HepG2 (cell line): ENCODE data around the gene HABP2. TPM values are rescaled to one million over a fixed set of nuclear protein-coding genes. Genes with fewer than 3 reads are reported as not detected.

Experiments used
- AGO1 ChIP-seq: fragments of 200-400 bp; formaldehyde crosslinking; IDR thresholded peaks from 2 replicates; pipeline ENCODE4 v1.6.1; 2017; ENCODE audit warnings: mild to moderate bottlenecking, low read depth, low read length, moderate library complexity; ENCODE audit not compliant: poor library complexity, severe bottlenecking
- CSRNP2 ChIP-seq: sonication (generic); formaldehyde crosslinking; conservative IDR thresholded peaks from 2 replicates; pipeline ENCODE4 v1.8.0; 2022; ENCODE audit warnings: low read depth, missing genetic modification reagents
- DNMT3B ChIP-seq: conservative IDR thresholded peaks from 2 replicates; pipeline ENCODE4 v1.6.1; 2016; ENCODE audit warnings: missing biosample characterization, control low read depth
- FOXA1 ChIP-seq, 2 experiments: fragments of 450-650 bp in 1 of 2; sonication (generic) in 1 of 2; formaldehyde crosslinking in 1 of 2; IDR thresholded peaks; 2 replicates each; pipeline versions ENCODE4 v1.4.0 to v1.6.1; 2016 to 2020; ENCODE audit warnings: missing genetic modification reagents in 1 of 2
- FOXP1 ChIP-seq, 2 experiments: fragments of 450-650 bp in 1 of 2; IDR thresholded peaks; 2 replicates each; pipeline ENCODE4 v1.6.1; 2017 to 2018; ENCODE audit warnings: antibody characterized with exemption in 1 of 2
- KAT8 ChIP-seq: IDR thresholded peaks from 2 replicates; pipeline ENCODE4 v1.6.1; 2016; ENCODE audit warnings: missing genetic modification reagents, missing compliant biosample characterization
- MAX ChIP-seq: IDR thresholded peaks from 2 replicates; pipeline ENCODE4 v1.6.1; 2012; ENCODE audit warnings: inconsistent platforms
- MXD3 ChIP-seq: IDR thresholded peaks from 2 replicates; pipeline ENCODE4 v1.6.1; 2016; ENCODE audit warnings: mild to moderate bottlenecking, missing biosample characterization, missing genetic modification reagents
- SKIL ChIP-seq: sonication (generic); formaldehyde crosslinking; IDR thresholded peaks from 2 replicates; pipeline ENCODE4 v1.8.0; 2022; ENCODE audit warnings: missing genetic modification reagents, mild to moderate bottlenecking, moderate library complexity, borderline replicate concordance
- SOX13 ChIP-seq, 3 experiments: fragments of 450-650 bp in 1 of 3; sonication (generic) in 1 of 3; formaldehyde crosslinking in 1 of 3; IDR thresholded peaks in 2 of 3; conservative IDR thresholded peaks in 1 of 3; 2 replicates each; pipeline versions ENCODE4 v1.5.0 to v1.6.1; 2016 to 2020; ENCODE audit warnings: antibody characterized with exemption in 1 of 3, mild to moderate bottlenecking in 1 of 3, missing compliant biosample characterization in 1 of 3, missing genetic modification reagents in 1 of 3, moderate library complexity in 1 of 3
- SOX5 ChIP-seq: IDR thresholded peaks from 2 replicates; pipeline ENCODE4 v1.6.1; 2016; ENCODE audit warnings: borderline replicate concordance
- SP2 ChIP-seq: sonication (generic); formaldehyde crosslinking; IDR thresholded peaks from 2 replicates; pipeline ENCODE4 v1.5.1; 2020; ENCODE audit warnings: mild to moderate bottlenecking, missing genetic modification reagents
- TP53 ChIP-seq: sonication (generic); formaldehyde crosslinking; conservative IDR thresholded peaks from 2 replicates; pipeline ENCODE4 v1.4.0; 2020; ENCODE audit warnings: missing genetic modification reagents
- ZKSCAN8 ChIP-seq: IDR thresholded peaks from 2 replicates; pipeline ENCODE4 v1.6.1; 2016; ENCODE audit warnings: borderline replicate concordance, missing genetic modification reagents, missing compliant biosample characterization
- ZNF232 ChIP-seq: sonication (generic); formaldehyde crosslinking; IDR thresholded peaks from 2 replicates; pipeline ENCODE4 v1.4.0; 2020; ENCODE audit warnings: missing genetic modification reagents, borderline replicate concordance
- ZNF274 ChIP-seq: sonication (generic); formaldehyde crosslinking; IDR thresholded peaks from 2 replicates; pipeline ENCODE4 v1.5.1; 2020; ENCODE audit warnings: mild to moderate bottlenecking, missing genetic modification reagents
- ZNF280B ChIP-seq: sonication (generic); formaldehyde crosslinking; IDR thresholded peaks from 2 replicates; pipeline ENCODE4 v1.5.0; 2020; ENCODE audit warnings: missing genetic modification reagents, mild to moderate bottlenecking, borderline replicate concordance
- ZNF382 ChIP-seq: sonication (generic); formaldehyde crosslinking; IDR thresholded peaks from 2 replicates; pipeline ENCODE4 v1.5.0; 2020; ENCODE audit warnings: missing genetic modification reagents, mild to moderate bottlenecking, borderline replicate concordance
- ZNF44 ChIP-seq: sonication (generic); formaldehyde crosslinking; IDR thresholded peaks from 2 replicates; pipeline ENCODE4 v1.5.1; 2020; ENCODE audit warnings: mild to moderate bottlenecking, missing genetic modification reagents
- polyA plus RNA-seq, 8 experiments: library from polyadenylated mRNA; depleted of rRNA in 3 of 8; stranded (reverse) in 7 of 8; unstranded in 1 of 8; fragments of >200 nt; fragmentation: Illumina TruSeq in 4 of 8; extraction: Trizol in 4 of 8; gene quantifications; 2 replicates each; pipeline versions ENCODE4 v1.2.1 to v1.2.3, GENCODE V29; 2011 to 2016; ENCODE audit warnings: low read depth in 4 of 8, missing spikeins in 1 of 8, mixed read lengths in 1 of 8; ENCODE audit not compliant: insufficient read depth in 1 of 8
- total RNA-seq, 5 experiments: library from RNA; depleted of rRNA; stranded (reverse); fragments of >200 nt; fragmentation: Illumina TruSeq; extraction: Trizol; gene quantifications; 2 replicates each; pipeline ENCODE4 v1.2.3, GENCODE V29; 2016; ENCODE audit warnings: low read depth in 1 of 5

HABP2 gene
- total and polyA plus RNA-seq, 2 of the 13 experiments (the other 11 are each of a cell fraction or from before 2014, with no cell fraction given) = 0.12 to 0.13 TPM

GRCh38 chr10:113589201-113589770 is 36.4 kb downstream of the HABP2 start (continued):
- no peak for TF ChIP-seq SP2 (CRISPR knock-in tag)
- TF ChIP-seq MXD3 (CRISPR knock-in tag) = no peak
- TF ChIP-seq FOXA1 (IDR thresholded peaks at IDR 0.05) = no peak
- TF ChIP-seq FOXA1 (CRISPR knock-in tag; IDR thresholded peaks at IDR 0.05) = no peak
- TF ChIP-seq ZNF274 (CRISPR knock-in tag) = no peak
- no peak for TF ChIP-seq ZKSCAN8 (CRISPR knock-in tag)
- no peak for TF ChIP-seq ZNF232 (CRISPR knock-in tag)
- no peak for TF ChIP-seq AGO1
- TF ChIP-seq KAT8 = no peak
- no peak for TF ChIP-seq FOXP1 (IDR thresholded peaks at IDR 0.05)
- TF ChIP-seq FOXP1 (CRISPR knock-in tag; IDR thresholded peaks at IDR 0.05) = 0 out of 2 replicates have a peak, but pooled peaks have one; percentile 20
- no peak for TF ChIP-seq ZNF44 (CRISPR knock-in tag)
- TF ChIP-seq SKIL (CRISPR knock-in tag) = no peak
- no peak for TF ChIP-seq CSRNP2 (CRISPR knock-in tag)
- no peak for TF ChIP-seq MAX
- peak; percentile 54; the same call in 1 of the 2 replicates for TF ChIP-seq SOX5 (CRISPR knock-in tag)
- TF ChIP-seq SOX13 (IDR thresholded peaks at IDR 0.05) = no peak
- TF ChIP-seq SOX13 (CRISPR knock-in tag; conservative IDR thresholded peaks at IDR 0.05 in 1 of 2, IDR thresholded peaks at IDR 0.05 in 1 of 2) = peak in 1 of 2 experiments; percentile 68; a peak in 1 of 4 replicates
- TF ChIP-seq ZNF280B = no peak
- no peak for TF ChIP-seq ZNF382 (CRISPR knock-in tag)
- no peak for TF ChIP-seq DNMT3B
- no peak for TF ChIP-seq TP53 (CRISPR knock-in tag)
- TF ChIP-seq, all 625 proteins: peak for 25
